ENCODE results near the gene MYL7.
"Not testable (repeated sequence)": the region's sequence is repeated elsewhere in the genome, so short reads cannot be mapped to it uniquely, and the experiment has no call there.

Gene MYL7

GRCh38 chr7:44141221-44141850, at the start of gene MYL7:
MYL7 (minus strand) TSS chr7:44141332; CDS start chr7:44141305, 27 bp downstream.
- DNase-seq, result no peak

GRCh38 chr7:44189993-44190872, 49.1 kb upstream of the MYL7 start:
- DNase-seq, result no peak

GRCh38 chr7:44189286-44189992, 48.3 kb upstream of the MYL7 start, which contains the start of gene GCK:
GCK (minus strand) TSS chr7:44189439; CDS start chr7:44188953, 486 bp downstream.
- no peak for DNase-seq

GRCh38 chr7:44188480-44189225, 47.5 kb upstream of the MYL7 start:
- no peak for DNase-seq

- no peak for DNase-seq
Measured at GRCh38 chr7:44187636-44188416, 46.7 kb upstream of the MYL7 start.

- no peak for DNase-seq
Measured at GRCh38 chr7:44186736-44187135, 45.6 kb upstream of the MYL7 start.

- no peak for DNase-seq
Measured at GRCh38 chr7:44185729-44186128, 44.6 kb upstream of the MYL7 start.

GRCh38 chr7:44184873-44185446, 43.8 kb upstream of the MYL7 start:
- no peak for DNase-seq

- DNase-seq, result no peak
Measured at GRCh38 chr7:44184206-44184872, 43.2 kb upstream of the MYL7 start.

GRCh38 chr7:44183386-44183785, 42.3 kb upstream of the MYL7 start:
- DNase-seq, result no peak

- DNase-seq, result no peak
Measured at GRCh38 chr7:44182827-44183226, 41.7 kb upstream of the MYL7 start.

GRCh38 chr7:44180631-44181030, 39.5 kb upstream of the MYL7 start:
- no peak for DNase-seq

GRCh38 chr7:44177570-44178131, 36.5 kb upstream of the MYL7 start:
- DNase-seq, result no peak

GRCh38 chr7:44176486-44176885, 35.4 kb upstream of the MYL7 start:
- no peak for DNase-seq

- DNase-seq, result no peak
Measured at GRCh38 chr7:44175730-44176129, 34.6 kb upstream of the MYL7 start.

GRCh38 chr7:44174694-44174948, 33.5 kb upstream of the MYL7 start:
- not testable (repeated sequence) for DNase-seq

- no peak for DNase-seq
Measured at GRCh38 chr7:44173911-44174693, 33.0 kb upstream of the MYL7 start.

- DNase-seq, result no peak
Measured at GRCh38 chr7:44172803-44173424, 31.8 kb upstream of the MYL7 start.

GRCh38 chr7:44172352-44172751, 31.2 kb upstream of the MYL7 start:
- no peak for DNase-seq

- DNase-seq, result not testable (repeated sequence)
Measured at GRCh38 chr7:44171901-44172300, 30.8 kb upstream of the MYL7 start.
